SK-N-SH (cell line): Measurements from ENCODE around the gene HOXA2.

Source experiments
- CTCF ChIP-seq: fragments of 200-600 bp; sonication (generic); IDR thresholded peaks from 2 replicates; pipeline ENCODE4 v1.6.1; 2017; ENCODE audit warnings: antibody characterized with exemption, mild to moderate bottlenecking, moderate library complexity
- EZH2phosphoT487 ChIP-seq: fragments of 200-600 bp; sonication (generic); IDR thresholded peaks from 2 replicates; pipeline ENCODE4 v1.6.1; 2017; ENCODE audit warnings: low read depth, mixed run types, mild to moderate bottlenecking, antibody characterized with exemption, moderate library complexity, borderline replicate concordance
- MXI1 ChIP-seq: IDR thresholded peaks from 2 replicates; pipeline ENCODE4 v1.6.1; 2012; ENCODE audit warnings: mild to moderate bottlenecking, low read depth, low read length, improper control_type of control experiment
- NRF1 ChIP-seq: IDR thresholded peaks from 2 replicates; pipeline ENCODE4 v1.6.1; 2012; ENCODE audit warnings: low read depth, mild to moderate bottlenecking, low read length
- USF2 ChIP-seq: fragments of 150-350 bp; IDR thresholded peaks from 2 replicates; pipeline ENCODE4 v1.6.1; 2017; ENCODE audit warnings: antibody characterized with exemption, low read length, low read depth, borderline replicate concordance

GRCh38 chr7:27132214-27132613 is 29.7 kb upstream of the HOXA2 start:
- TF ChIP-seq USF2 (no peak), CTCF (no peak), EZH2phosphoT487 (no peak), NRF1 (no peak), MXI1 (no peak)
